WTC11 (cell line): ENCODE measurements around the gene SPATA6. TPM values are rescaled to one million over a fixed set of nuclear protein-coding genes. Genes with fewer than 3 reads are reported as not detected.

Source experiments
- ATAC-seq: fragments of 200-7000 bp; cut with Tn5 transposase; 2 replicates; pipeline ENCODE4 v1.10.0; 2021; ENCODE audit warnings: mild to moderate bottlenecking, moderate library complexity
- CTCF ChIA-PET: fragments of 300-600 bp; sonication (Branson Sonifier 250); formaldehyde crosslinking; loops from one replicate; lab custom pipeline; 2021; ENCODE audit warnings: antibody characterized with exemption; lab: Charles Lee
- POLR2A ChIA-PET: fragments of 350-600 bp; sonication (Branson Sonifier 250); formaldehyde crosslinking; loops from one replicate; lab custom pipeline; 2021; ENCODE audit warnings: antibody characterized with exemption; lab: Charles Lee
- DNase-seq: peaks from one replicate; pipeline ENCODE4 v3.0.0; 2021; ENCODE audit warnings: low spot score
- H3K27ac Mint-ChIP-seq: 2 replicates; pipeline ENCODE4 v1.8.0; 2021; ENCODE audit warnings: mixed read lengths
- H3K27me3 Mint-ChIP-seq: 2 replicates; pipeline ENCODE4 v1.8.0; 2021; ENCODE audit warnings: low read depth, mild to moderate bottlenecking, moderate library complexity, mixed read lengths
- H3K36me3 Mint-ChIP-seq: 2 replicates; pipeline ENCODE4 v1.8.0; 2021; ENCODE audit warnings: mixed read lengths
- H3K4me1 Mint-ChIP-seq: 2 replicates; pipeline ENCODE4 v1.8.0; 2022; ENCODE audit warnings: mixed read lengths
- H3K4me3 Mint-ChIP-seq: 2 replicates; pipeline ENCODE4 v1.8.0; 2021; ENCODE audit warnings: mild to moderate bottlenecking, moderate library complexity, mixed read lengths
- H3K9me3 Mint-ChIP-seq: 2 replicates; pipeline ENCODE4 v1.8.0; 2021; ENCODE audit warnings: mixed read lengths
- CREB1 ChIP-seq: sonication (generic); formaldehyde crosslinking; IDR thresholded peaks from 2 replicates; pipeline ENCODE4 v1.8.0; 2023; ENCODE audit warnings: mild to moderate bottlenecking, missing genetic modification reagents
- CREM ChIP-seq: sonication (generic); formaldehyde crosslinking; IDR thresholded peaks from 2 replicates; pipeline ENCODE4 v1.8.1; 2022; ENCODE audit warnings: mild to moderate bottlenecking, missing genetic modification reagents, moderate library complexity
- ETV6 ChIP-seq: sonication (generic); formaldehyde crosslinking; IDR thresholded peaks from 2 replicates; pipeline ENCODE4 v1.8.1; 2022; ENCODE audit warnings: mild to moderate bottlenecking, missing genetic modification reagents
- GABPB1 ChIP-seq: sonication (generic); formaldehyde crosslinking; IDR thresholded peaks from 2 replicates; pipeline ENCODE4 v1.8.1; 2023; ENCODE audit warnings: mild to moderate bottlenecking, missing genetic modification reagents
- IRF2 ChIP-seq: sonication (generic); formaldehyde crosslinking; IDR thresholded peaks from 2 replicates; pipeline ENCODE4 v1.8.0; 2022; ENCODE audit warnings: low read depth, missing genetic modification reagents, borderline replicate concordance
- NFATC4 ChIP-seq: fragments of 250-450 bp; sonication (Bioruptor Pico); IDR thresholded peaks from 2 replicates; pipeline ENCODE4 v1.9.0; 2021; ENCODE audit warnings: mild to moderate bottlenecking
- NFE2L1 ChIP-seq: sonication (generic); formaldehyde crosslinking; IDR thresholded peaks from 2 replicates; pipeline ENCODE4 v1.8.1; 2023; ENCODE audit warnings: missing genetic modification reagents
- SOX15 ChIP-seq: fragments of 250-450 bp; sonication (Bioruptor Pico); IDR thresholded peaks from 2 replicates; pipeline ENCODE4 v1.9.0; 2021; ENCODE audit warnings: mild to moderate bottlenecking
- SP1 ChIP-seq: sonication (generic); formaldehyde crosslinking; conservative IDR thresholded peaks from 2 replicates; pipeline ENCODE4 v1.8.1; 2022; ENCODE audit warnings: missing genetic modification reagents
- TCF7 ChIP-seq: sonication (generic); formaldehyde crosslinking; IDR thresholded peaks from 2 replicates; pipeline ENCODE4 v1.8.0; 2022; ENCODE audit warnings: mild to moderate bottlenecking, low read depth, missing genetic modification reagents, moderate library complexity
- ZBTB21 ChIP-seq: sonication (generic); formaldehyde crosslinking; IDR thresholded peaks from 2 replicates; pipeline ENCODE4 v1.8.1; 2023; ENCODE audit warnings: mild to moderate bottlenecking, missing genetic modification reagents, borderline replicate concordance
- total RNA-seq: library from RNA; stranded (reverse); gene quantifications from 3 replicates; pipeline ENCODE4 v1.2.3, GENCODE V29; 2021
- TF ChIP-seq, protein P1 (sequence below): sonication (generic); formaldehyde crosslinking; IDR thresholded peaks from 2 replicates; pipeline ENCODE4 v1.8.0; 2022; ENCODE audit warnings: mild to moderate bottlenecking, missing genetic modification reagents
- TF ChIP-seq, protein P2 (sequence below): fragments of 250-450 bp; sonication (Bioruptor Pico); IDR thresholded peaks from 2 replicates; pipeline ENCODE4 v1.8.0; 2021; ENCODE audit warnings: mild to moderate bottlenecking
- TF ChIP-seq, protein P3 (sequence below): sonication (generic); formaldehyde crosslinking; IDR thresholded peaks from 2 replicates; pipeline ENCODE4 v1.8.0; 2022; ENCODE audit warnings: missing genetic modification reagents
- TF ChIP-seq, protein P4 (sequence below): sonication (generic); formaldehyde crosslinking; conservative IDR thresholded peaks from 2 replicates; pipeline ENCODE4 v1.8.1; 2023; ENCODE audit warnings: mild to moderate bottlenecking, low read depth, missing genetic modification reagents, moderate library complexity
- TF ChIP-seq, protein P5 (sequence below): sonication (generic); formaldehyde crosslinking; IDR thresholded peaks from 2 replicates; pipeline ENCODE4 v1.8.0; 2022; ENCODE audit warnings: mild to moderate bottlenecking, missing genetic modification reagents
- TF ChIP-seq, protein P6 (sequence below): fragments of 250-450 bp; sonication (Bioruptor Pico); IDR thresholded peaks from 2 replicates; pipeline ENCODE4 v1.9.0; 2021; ENCODE audit warnings: mild to moderate bottlenecking

The SPATA6 gene
- total RNA-seq, 1 experiment from 2014 or later, result 17.7 TPM

DNA sequence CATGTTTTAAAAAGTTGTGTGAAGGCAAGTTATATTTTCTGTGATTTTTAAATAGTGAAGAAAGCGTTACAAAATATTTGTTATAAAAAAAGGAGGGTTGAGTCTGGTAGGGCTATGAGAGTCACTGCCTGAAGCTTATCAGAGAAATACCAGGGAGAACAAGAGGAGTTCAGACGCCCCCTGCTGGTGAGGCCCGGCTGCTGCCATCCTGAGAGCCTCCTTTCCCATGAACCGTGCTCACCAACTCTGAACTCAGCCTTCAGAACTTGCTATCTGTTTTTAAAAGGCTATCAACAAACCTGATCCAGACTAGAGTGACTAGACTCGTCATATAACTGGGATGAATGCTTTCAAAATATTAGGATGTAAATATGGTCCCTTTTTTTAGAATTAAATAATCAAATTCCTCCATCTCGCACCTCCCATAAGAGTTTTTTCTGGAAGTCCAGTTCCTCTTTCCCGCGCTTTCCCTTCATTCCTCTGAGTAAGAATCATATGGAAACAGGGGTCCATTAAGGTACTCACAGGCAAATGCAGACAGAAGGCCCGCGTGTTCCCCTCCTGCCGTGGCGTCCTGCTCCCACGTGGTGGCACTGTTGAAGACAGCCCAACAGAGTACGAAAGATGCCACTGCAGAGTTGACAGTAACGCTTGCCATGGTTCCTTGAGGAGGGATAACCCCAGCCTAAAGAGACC is 26.2 kb upstream of the SPATA6 start (continued):
- TF ChIP-seq, protein P1, sequence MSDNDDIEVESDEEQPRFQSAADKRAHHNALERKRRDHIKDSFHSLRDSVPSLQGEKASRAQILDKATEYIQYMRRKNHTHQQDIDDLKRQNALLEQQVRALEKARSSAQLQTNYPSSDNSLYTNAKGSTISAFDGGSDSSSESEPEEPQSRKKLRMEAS (CRISPR knock-in tag), result peak; percentile 55; the same call in 1 of the 2 replicates

DNA sequence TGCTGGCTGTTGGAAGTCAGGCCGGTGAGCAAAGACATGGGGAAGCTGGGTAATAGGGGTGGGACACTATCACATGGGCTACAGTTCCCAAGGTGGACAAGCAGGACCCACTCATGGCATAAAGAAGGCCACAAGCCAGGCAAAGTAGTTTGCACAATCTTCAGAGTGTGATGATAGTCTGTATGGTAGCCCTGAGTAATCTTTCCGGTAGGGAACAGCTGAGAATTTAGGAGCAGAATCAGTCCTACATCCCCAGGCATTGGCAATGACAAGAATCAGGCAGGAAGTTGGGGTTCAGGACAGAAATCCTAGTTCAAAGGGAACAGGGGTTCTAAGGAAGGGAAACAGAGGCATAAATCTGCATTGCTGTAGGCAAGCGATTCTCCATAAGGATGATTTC is 23.9 kb upstream of the SPATA6 start:
- Mint-ChIP-seq H3K4me3 (no peak overlapping the region), H3K27me3 (no peaks in the 10 kb centered on the region), H3K9me3 (no peaks in the 10 kb centered on the region), H3K36me3 (no peaks in the 10 kb centered on the region), H3K4me1 (peaks cover 43% of the 10 kb centered on the region), H3K27ac (no peak overlapping the region)
- DNase-seq (no peak), ATAC-seq (no peak)
- TF ChIP-seq, protein P2, sequence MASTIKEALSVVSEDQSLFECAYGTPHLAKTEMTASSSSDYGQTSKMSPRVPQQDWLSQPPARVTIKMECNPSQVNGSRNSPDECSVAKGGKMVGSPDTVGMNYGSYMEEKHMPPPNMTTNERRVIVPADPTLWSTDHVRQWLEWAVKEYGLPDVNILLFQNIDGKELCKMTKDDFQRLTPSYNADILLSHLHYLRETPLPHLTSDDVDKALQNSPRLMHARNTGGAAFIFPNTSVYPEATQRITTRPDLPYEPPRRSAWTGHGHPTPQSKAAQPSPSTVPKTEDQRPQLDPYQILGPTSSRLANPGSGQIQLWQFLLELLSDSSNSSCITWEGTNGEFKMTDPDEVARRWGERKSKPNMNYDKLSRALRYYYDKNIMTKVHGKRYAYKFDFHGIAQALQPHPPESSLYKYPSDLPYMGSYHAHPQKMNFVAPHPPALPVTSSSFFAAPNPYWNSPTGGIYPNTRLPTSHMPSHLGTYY (CRISPR knock-in tag), result no peak
- TF ChIP-seq ZBTB21 (CRISPR knock-in tag) (no peak), SP1 (CRISPR knock-in tag) (no peak), SOX15 (CRISPR knock-in tag) (no peak), TCF7 (CRISPR knock-in tag) (no peak), IRF2 (no peak), ETV6 (CRISPR knock-in tag) (no peak), NFATC4 (CRISPR knock-in tag) (no peak), CREB1 (CRISPR knock-in tag) (no peak), CREM (CRISPR knock-in tag) (no peak), GABPB1 (no peak), NFE2L1 (no peak)
- TF ChIP-seq, protein P3, sequence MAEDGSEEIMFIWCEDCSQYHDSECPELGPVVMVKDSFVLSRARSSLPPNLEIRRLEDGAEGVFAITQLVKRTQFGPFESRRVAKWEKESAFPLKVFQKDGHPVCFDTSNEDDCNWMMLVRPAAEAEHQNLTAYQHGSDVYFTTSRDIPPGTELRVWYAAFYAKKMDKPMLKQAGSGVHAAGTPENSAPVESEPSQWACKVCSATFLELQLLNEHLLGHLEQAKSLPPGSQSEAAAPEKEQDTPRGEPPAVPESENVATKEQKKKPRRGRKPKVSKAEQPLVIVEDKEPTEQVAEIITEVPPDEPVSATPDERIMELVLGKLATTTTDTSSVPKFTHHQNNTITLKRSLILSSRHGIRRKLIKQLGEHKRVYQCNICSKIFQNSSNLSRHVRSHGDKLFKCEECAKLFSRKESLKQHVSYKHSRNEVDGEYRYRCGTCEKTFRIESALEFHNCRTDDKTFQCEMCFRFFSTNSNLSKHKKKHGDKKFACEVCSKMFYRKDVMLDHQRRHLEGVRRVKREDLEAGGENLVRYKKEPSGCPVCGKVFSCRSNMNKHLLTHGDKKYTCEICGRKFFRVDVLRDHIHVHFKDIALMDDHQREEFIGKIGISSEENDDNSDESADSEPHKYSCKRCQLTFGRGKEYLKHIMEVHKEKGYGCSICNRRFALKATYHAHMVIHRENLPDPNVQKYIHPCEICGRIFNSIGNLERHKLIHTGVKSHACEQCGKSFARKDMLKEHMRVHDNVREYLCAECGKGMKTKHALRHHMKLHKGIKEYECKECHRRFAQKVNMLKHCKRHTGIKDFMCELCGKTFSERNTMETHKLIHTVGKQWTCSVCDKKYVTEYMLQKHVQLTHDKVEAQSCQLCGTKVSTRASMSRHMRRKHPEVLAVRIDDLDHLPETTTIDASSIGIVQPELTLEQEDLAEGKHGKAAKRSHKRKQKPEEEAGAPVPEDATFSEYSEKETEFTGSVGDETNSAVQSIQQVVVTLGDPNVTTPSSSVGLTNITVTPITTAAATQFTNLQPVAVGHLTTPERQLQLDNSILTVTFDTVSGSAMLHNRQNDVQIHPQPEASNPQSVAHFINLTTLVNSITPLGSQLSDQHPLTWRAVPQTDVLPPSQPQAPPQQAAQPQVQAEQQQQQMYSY (CRISPR knock-in tag), result no peak
- TF ChIP-seq, protein P4, sequence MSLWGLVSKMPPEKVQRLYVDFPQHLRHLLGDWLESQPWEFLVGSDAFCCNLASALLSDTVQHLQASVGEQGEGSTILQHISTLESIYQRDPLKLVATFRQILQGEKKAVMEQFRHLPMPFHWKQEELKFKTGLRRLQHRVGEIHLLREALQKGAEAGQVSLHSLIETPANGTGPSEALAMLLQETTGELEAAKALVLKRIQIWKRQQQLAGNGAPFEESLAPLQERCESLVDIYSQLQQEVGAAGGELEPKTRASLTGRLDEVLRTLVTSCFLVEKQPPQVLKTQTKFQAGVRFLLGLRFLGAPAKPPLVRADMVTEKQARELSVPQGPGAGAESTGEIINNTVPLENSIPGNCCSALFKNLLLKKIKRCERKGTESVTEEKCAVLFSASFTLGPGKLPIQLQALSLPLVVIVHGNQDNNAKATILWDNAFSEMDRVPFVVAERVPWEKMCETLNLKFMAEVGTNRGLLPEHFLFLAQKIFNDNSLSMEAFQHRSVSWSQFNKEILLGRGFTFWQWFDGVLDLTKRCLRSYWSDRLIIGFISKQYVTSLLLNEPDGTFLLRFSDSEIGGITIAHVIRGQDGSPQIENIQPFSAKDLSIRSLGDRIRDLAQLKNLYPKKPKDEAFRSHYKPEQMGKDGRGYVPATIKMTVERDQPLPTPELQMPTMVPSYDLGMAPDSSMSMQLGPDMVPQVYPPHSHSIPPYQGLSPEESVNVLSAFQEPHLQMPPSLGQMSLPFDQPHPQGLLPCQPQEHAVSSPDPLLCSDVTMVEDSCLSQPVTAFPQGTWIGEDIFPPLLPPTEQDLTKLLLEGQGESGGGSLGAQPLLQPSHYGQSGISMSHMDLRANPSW (CRISPR knock-in tag), result no peak
- TF ChIP-seq, protein P5, sequence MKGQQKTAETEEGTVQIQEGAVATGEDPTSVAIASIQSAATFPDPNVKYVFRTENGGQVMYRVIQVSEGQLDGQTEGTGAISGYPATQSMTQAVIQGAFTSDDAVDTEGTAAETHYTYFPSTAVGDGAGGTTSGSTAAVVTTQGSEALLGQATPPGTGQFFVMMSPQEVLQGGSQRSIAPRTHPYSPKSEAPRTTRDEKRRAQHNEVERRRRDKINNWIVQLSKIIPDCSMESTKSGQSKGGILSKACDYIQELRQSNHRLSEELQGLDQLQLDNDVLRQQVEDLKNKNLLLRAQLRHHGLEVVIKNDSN, result no peak
- TF ChIP-seq, protein P1 (CRISPR knock-in tag), result no peak
- TF ChIP-seq, protein P6, sequence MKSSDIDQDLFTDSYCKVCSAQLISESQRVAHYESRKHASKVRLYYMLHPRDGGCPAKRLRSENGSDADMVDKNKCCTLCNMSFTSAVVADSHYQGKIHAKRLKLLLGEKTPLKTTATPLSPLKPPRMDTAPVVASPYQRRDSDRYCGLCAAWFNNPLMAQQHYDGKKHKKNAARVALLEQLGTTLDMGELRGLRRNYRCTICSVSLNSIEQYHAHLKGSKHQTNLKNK, result no peak
- ChIA-PET POLR2A (interaction anchor here (0.7 kb wide), 1 partner anchor 850 kb away, joined by 8 read pairs; no protein-coding TSS in a partner anchor), CTCF (no interaction called here)
